Measurements from ENCODE around the gene GPX5. TPM values are rescaled to one million over a fixed set of nuclear protein-coding genes. Genes with fewer than 3 reads are reported as not detected.

GPX5 gene
- total and polyA plus RNA-seq, 2 experiments from 2014 or later = not detected

- Histone ChIP-seq H4K20me1 (replicated peaks; ENCODE audit: insufficient read depth) (no peaks in the 10 kb centered on the region), H3K9me2 (ENCODE audit: insufficient read depth) (no peaks in the 10 kb centered on the region), H3K27me3 (ENCODE audit: insufficient read depth) (peaks cover 7% of the 10 kb centered on the region; the same call in 1 of the 2 replicates), H2AFZ (no peak overlapping the region), H3K4me1 (ENCODE audit: insufficient read depth) (no peaks in the 10 kb centered on the region), H3K36me3 (ENCODE audit: insufficient read depth) (no peaks in the 10 kb centered on the region), H3F3A (replicated peaks; ENCODE audit: low read depth) (no peaks in the 10 kb centered on the region), H3K27ac (ENCODE audit: low read depth) (no peak overlapping the region), H3K4me3 (no peak overlapping the region), H3K4me2 (no peak overlapping the region), H3K79me2 (replicated peaks; ENCODE audit: insufficient read depth) (no peaks in the 10 kb centered on the region)
- no peaks in the 10 kb centered on the region for H3K36me3 Mint-ChIP-seq (ENCODE audit: low read depth)
- peaks cover 2% of the 10 kb centered on the region; the same call in 1 of the 3 replicates for H3K4me1 Mint-ChIP-seq
- no peak overlapping the region for H3K27ac Mint-ChIP-seq
- ATAC-seq (no peak), DNase-seq (ENCODE audit: low spot score) (no peak)
- peaks cover 3% of the 10 kb centered on the region for H3K27me3 Mint-ChIP-seq (ENCODE audit: insufficient read depth, low read depth, poor library complexity)
- no peak overlapping the region for H3K4me3 Mint-ChIP-seq
- H3K9me3 Mint-ChIP-seq = no peaks in the 10 kb centered on the region
- TF ChIP-seq ZNF114 (CRISPR knock-in tag; IDR thresholded peaks at IDR 0.05) (no peak), REST (IDR thresholded peaks at IDR 0.05; ENCODE audit: unreplicated experiment) (no peak), ZNF462 (CRISPR knock-in tag; IDR thresholded peaks at IDR 0.05) (no peak), JUNB (IDR thresholded peaks at IDR 0.05; ENCODE audit: unreplicated experiment) (no peak), ZNF331 (CRISPR knock-in tag; IDR thresholded peaks at IDR 0.05; ENCODE audit: low read depth) (no peak), POLR2AphosphoS5 (IDR thresholded peaks at IDR 0.05; ENCODE audit: low read depth) (no peak)
Observed at GRCh38 chr6:28563430-28564095, 37.9 kb downstream of the GPX5 start.

Data from GM23338 (cell line).